Lower leg skin (tissue), 3 donors: Measurements from ENCODE around the gene HIPK1.

ENCODE experiments used
- POLR2A ChIP-seq, 2 donors: fragments of 450-650 bp; IDR thresholded peaks; one replicate each; pipeline ENCODE4 v1.6.1; 2016 to 2017; ENCODE audit warnings: antibody characterized with exemption in 2 of 2, mild to moderate bottlenecking in 1 of 2, moderate library complexity in 1 of 2
- TF ChIP-seq, protein P1 (sequence below), 3 donors: fragments of 450-650 bp; IDR thresholded peaks; one replicate each; pipeline ENCODE4 v1.5.1; 2016; ENCODE audit warnings: antibody characterized with exemption in 3 of 3, mild to moderate bottlenecking in 3 of 3, moderate library complexity in 2 of 3

DNA sequence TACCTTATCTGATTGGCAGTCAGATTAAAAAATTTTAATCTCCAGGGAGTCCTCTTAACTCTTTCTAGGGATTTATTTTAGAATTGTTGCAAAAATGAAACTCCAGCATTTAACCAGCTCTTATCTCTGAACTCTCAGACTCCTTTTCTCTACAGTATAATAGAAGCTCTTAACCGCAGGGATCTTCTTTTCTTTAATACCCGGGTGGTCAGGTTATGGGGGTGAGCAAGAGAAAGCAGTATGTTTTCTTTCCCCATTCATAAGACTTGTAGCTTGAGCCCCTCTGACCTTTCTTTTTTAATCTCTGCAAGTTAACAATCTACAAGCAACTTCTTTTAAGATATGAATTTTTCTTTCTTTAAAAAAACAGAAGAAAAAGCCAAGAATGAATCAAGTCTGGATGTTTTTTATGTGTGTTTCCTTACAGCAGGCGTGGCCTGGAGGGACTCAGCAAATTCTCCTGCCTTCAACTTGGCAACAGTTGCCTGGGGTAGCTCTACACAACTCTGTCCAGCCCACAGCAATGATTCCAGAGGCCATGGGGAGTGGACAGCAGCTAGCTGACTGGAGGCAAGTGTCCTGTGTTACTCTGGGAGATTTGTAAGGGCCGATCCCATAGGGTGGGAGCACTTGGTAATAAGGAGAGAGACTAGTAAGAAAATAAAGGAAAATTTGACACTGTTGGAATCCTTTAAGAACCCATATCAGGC, 36.7 kb downstream of the HIPK1 start:
- TF ChIP-seq POLR2A (IDR thresholded peaks at IDR 0.05): no peak
- TF ChIP-seq, protein P1, sequence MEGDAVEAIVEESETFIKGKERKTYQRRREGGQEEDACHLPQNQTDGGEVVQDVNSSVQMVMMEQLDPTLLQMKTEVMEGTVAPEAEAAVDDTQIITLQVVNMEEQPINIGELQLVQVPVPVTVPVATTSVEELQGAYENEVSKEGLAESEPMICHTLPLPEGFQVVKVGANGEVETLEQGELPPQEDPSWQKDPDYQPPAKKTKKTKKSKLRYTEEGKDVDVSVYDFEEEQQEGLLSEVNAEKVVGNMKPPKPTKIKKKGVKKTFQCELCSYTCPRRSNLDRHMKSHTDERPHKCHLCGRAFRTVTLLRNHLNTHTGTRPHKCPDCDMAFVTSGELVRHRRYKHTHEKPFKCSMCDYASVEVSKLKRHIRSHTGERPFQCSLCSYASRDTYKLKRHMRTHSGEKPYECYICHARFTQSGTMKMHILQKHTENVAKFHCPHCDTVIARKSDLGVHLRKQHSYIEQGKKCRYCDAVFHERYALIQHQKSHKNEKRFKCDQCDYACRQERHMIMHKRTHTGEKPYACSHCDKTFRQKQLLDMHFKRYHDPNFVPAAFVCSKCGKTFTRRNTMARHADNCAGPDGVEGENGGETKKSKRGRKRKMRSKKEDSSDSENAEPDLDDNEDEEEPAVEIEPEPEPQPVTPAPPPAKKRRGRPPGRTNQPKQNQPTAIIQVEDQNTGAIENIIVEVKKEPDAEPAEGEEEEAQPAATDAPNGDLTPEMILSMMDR (IDR thresholded peaks at IDR 0.05): no peak
